IMR-90 (cell line): Measurements from ENCODE around the gene STRADA. TPM values are rescaled to one million over a fixed set of nuclear protein-coding genes. Genes with fewer than 3 reads are reported as not detected.

Experiments
- ATAC-seq: fragments of 200-7000 bp; cut with Tn5 transposase; 2 replicates; pipeline ENCODE4 v1.9.1; 2020; ENCODE audit warnings: low read depth, mild to moderate bottlenecking, moderate library complexity
- BruUV-seq: library from RNA; stranded (reverse); fragments of 400-500 nt; replicated peaks from 2 replicates; lab custom pipeline; 2021; lab: Mats Ljungman, UMichigan
- CTCF ChIA-PET: fragments of 300-600 bp; formaldehyde crosslinking; extraction: SDS; loops from one replicate; lab custom pipeline; 2021; ENCODE audit warnings: antibody characterized with exemption; lab: Yijun Ruan, JAX
- POLR2A ChIA-PET: fragments of 300-600 bp; sonication (Branson Sonifier 250); formaldehyde crosslinking; loops from one replicate; lab custom pipeline; 2022; ENCODE audit warnings: antibody characterized with exemption; ENCODE audit not compliant: unreplicated experiment; lab: Charles Lee
- DNase-seq: peaks from one replicate; pipeline ENCODE4 v3.0.0; 2013
- H2AFZ ChIP-seq: replicated peaks from 2 replicates; pipeline ENCODE3; 2013; ENCODE audit warnings: low read length, mild to moderate bottlenecking; ENCODE audit not compliant: poor library complexity
- H2AK5ac ChIP-seq: 2 replicates; pipeline ENCODE4 v1.6.1; 2013; ENCODE audit warnings: low read depth, low read length, inconsistent platforms
- H2AK9ac ChIP-seq: replicated peaks from 2 replicates; pipeline ENCODE3; 2013; ENCODE audit warnings: mild to moderate bottlenecking, low read depth, low read length, moderate library complexity; ENCODE audit not compliant: poor library complexity
- H2BK120ac ChIP-seq: 2 replicates; pipeline ENCODE4 v1.6.1; 2013; ENCODE audit warnings: low read depth, low read length, inconsistent platforms
- H2BK15ac ChIP-seq: 3 replicates; pipeline ENCODE4 v1.6.1; 2013; ENCODE audit warnings: low read depth, low read length, inconsistent platforms
- H2BK20ac ChIP-seq: 2 replicates; pipeline ENCODE4 v1.6.1; 2013; ENCODE audit warnings: low read depth, mild to moderate bottlenecking, inconsistent platforms, low read length, moderate library complexity
- H2BK5ac ChIP-seq: 2 replicates; pipeline ENCODE4 v1.6.1; 2013; ENCODE audit warnings: mild to moderate bottlenecking, low read depth, low read length, inconsistent platforms; ENCODE audit not compliant: poor library complexity, severe bottlenecking
- H3K14ac ChIP-seq: replicated peaks from 2 replicates; pipeline ENCODE4 v1.6.1; 2013; ENCODE audit warnings: low read depth, low read length, inconsistent platforms
- H3K18ac ChIP-seq: 2 replicates; pipeline ENCODE4 v1.6.1; 2013; ENCODE audit warnings: low read depth, low read length, control low read depth
- H3K23ac ChIP-seq: 2 replicates; pipeline ENCODE4 v1.6.1; 2013; ENCODE audit warnings: low read depth, low read length, inconsistent platforms
- H3K27ac ChIP-seq: 2 replicates; pipeline ENCODE4 v1.5.1; 2013; ENCODE audit warnings: mild to moderate bottlenecking, control low read depth, low read length; ENCODE audit not compliant: insufficient read depth
- H3K27me3 ChIP-seq: 2 replicates; pipeline ENCODE4 v1.6.1; 2013; ENCODE audit warnings: low read length; ENCODE audit not compliant: control insufficient read depth, insufficient read depth
- H3K36me3 ChIP-seq: 2 replicates; pipeline ENCODE4 v1.6.1; 2013; ENCODE audit warnings: low read length, mixed read lengths; ENCODE audit not compliant: control insufficient read depth, insufficient read depth
- H3K4ac ChIP-seq: 2 replicates; pipeline ENCODE4 v1.6.1; 2013; ENCODE audit warnings: low read depth, low read length, inconsistent platforms
- H3K4me1 ChIP-seq: 2 replicates; pipeline ENCODE4 v1.6.1; 2013; ENCODE audit warnings: low read length, mixed read lengths; ENCODE audit not compliant: control insufficient read depth, insufficient read depth
- H3K4me2 ChIP-seq: 2 replicates; pipeline ENCODE4 v1.6.1; 2013; ENCODE audit warnings: low read depth, mild to moderate bottlenecking, control low read depth, low read length, moderate library complexity
- H3K4me3 ChIP-seq: 2 replicates; pipeline ENCODE4 v1.5.1; 2013; ENCODE audit warnings: low read depth, mild to moderate bottlenecking, control low read depth, low read length, moderate library complexity; ENCODE audit not compliant: insufficient read depth
- H3K56ac ChIP-seq: 2 replicates; pipeline ENCODE4 v1.6.1; 2013; ENCODE audit warnings: low read length, inconsistent platforms; ENCODE audit not compliant: insufficient read depth; ENCODE audit errors: extremely low read depth
- H3K79me1 ChIP-seq, 2 experiments: 2 replicates each; pipeline ENCODE4 v1.6.1; 2013; ENCODE audit warnings: low read length in 2 of 2, inconsistent platforms in 1 of 2, low read depth in 1 of 2
- H3K9ac ChIP-seq: 2 replicates; pipeline ENCODE4 v1.6.1; 2013; ENCODE audit warnings: low read depth, low read length, control low read depth
- H3K9me1 ChIP-seq: 2 replicates; pipeline ENCODE4 v1.6.1; 2013; ENCODE audit warnings: low read length, inconsistent platforms; ENCODE audit not compliant: insufficient read depth
- H3K9me3 ChIP-seq: 2 replicates; pipeline ENCODE4 v1.6.1; 2013; ENCODE audit warnings: low read length; ENCODE audit not compliant: control insufficient read depth, insufficient read depth
- H4K20me1 ChIP-seq: 2 replicates; pipeline ENCODE4 v1.6.1; 2013; ENCODE audit warnings: low read length, inconsistent platforms; ENCODE audit not compliant: insufficient read depth
- H4K5ac ChIP-seq: 2 replicates; pipeline ENCODE4 v1.6.1; 2013; ENCODE audit warnings: mild to moderate bottlenecking, low read depth, low read length, control low read depth
- H4K8ac ChIP-seq, 2 experiments: 2 replicates each; pipeline ENCODE4 v1.6.1; 2013; ENCODE audit warnings: low read depth in 2 of 2, low read length in 2 of 2, control low read depth in 1 of 2, inconsistent platforms in 1 of 2
- H4K91ac ChIP-seq: 2 replicates; pipeline ENCODE4 v1.6.1; 2013; ENCODE audit warnings: low read depth, low read length, inconsistent platforms; ENCODE audit not compliant: insufficient read depth
- BHLHE40 ChIP-seq: fragments of 150-350 bp; IDR thresholded peaks from 2 replicates; pipeline ENCODE4 v1.6.1; 2016; ENCODE audit warnings: mild to moderate bottlenecking, low read depth, low read length
- FOS ChIP-seq: fragments of 150-350 bp; IDR thresholded peaks from 2 replicates; pipeline ENCODE4 v1.6.1; 2016; ENCODE audit warnings: low read depth, low read length
- MAZ ChIP-seq: IDR thresholded peaks from 2 replicates; pipeline ENCODE4 v1.6.1; 2012; ENCODE audit warnings: low read depth, mild to moderate bottlenecking, low read length, improper control_type of control experiment, moderate library complexity, borderline replicate concordance
- MXI1 ChIP-seq: IDR thresholded peaks from 2 replicates; pipeline ENCODE4 v1.6.1; 2012; ENCODE audit warnings: low read depth, mild to moderate bottlenecking, low read length, moderate library complexity, borderline replicate concordance
- RAD21 ChIP-seq: IDR thresholded peaks from 2 replicates; pipeline ENCODE4 v1.6.1; 2012; ENCODE audit warnings: low read length, improper control_type of control experiment
- RCOR1 ChIP-seq: IDR thresholded peaks from 2 replicates; pipeline ENCODE4 v1.6.1; 2012; ENCODE audit warnings: mild to moderate bottlenecking, low read length, improper control_type of control experiment; ENCODE audit not compliant: insufficient replicate concordance
- WGBS, 2 experiments: methylation state at CpG; one replicate each; pipeline versions ENCODE4 v1.1.5 to v1.1.7; 2013; ENCODE audit warnings: missing lambda C conversion rate in 2 of 2; ENCODE audit not compliant: insufficient read length in 1 of 2; ENCODE audit errors: extremely low coverage in 2 of 2; 5-methylcytosine and 5-hydroxymethylcytosine counted together
- dilution Hi-C: fragments of 300-500 bp; cut with HindIII; formaldehyde crosslinking; loops from one replicate; pipeline ENCODE4 v1.14.3; 2018; ENCODE audit warnings: low sequenced_read_pairs; ENCODE audit not compliant: unreplicated experiment
- in situ Hi-C: fragments of 300-500 bp; cut with MboI; formaldehyde crosslinking; loops from 3 replicates; pipeline ENCODE4 v1.14.3; 2019; ENCODE audit warnings: low sequenced_read_pairs, inconsistent platforms, mixed read lengths
- intact Hi-C: fragments of 100-400 bp; cut with micrococcal nuclease; formaldehyde crosslinking; loops from 2 replicates; pipeline ENCODE4 v1.10.0; 2022
- polyA plus RNA-seq, 3 experiments: library from polyadenylated mRNA; depleted of rRNA; stranded (reverse); fragments of >200 nt; gene quantifications; 2 replicates each; pipeline ENCODE4 v1.2.3, GENCODE V29; 2012; ENCODE audit warnings: low replicate concordance in 1 of 3
- total RNA-seq: library from RNA; depleted of rRNA; stranded (reverse); fragments of >200 nt; gene quantifications from 2 replicates; pipeline ENCODE4 v1.2.3, GENCODE V29; 2012
- TF ChIP-seq, protein P1 (sequence below): fragments of 150-350 bp; IDR thresholded peaks from 2 replicates; pipeline ENCODE4 v1.6.1; 2017; ENCODE audit warnings: mild to moderate bottlenecking, antibody characterized with exemption, low read length, low read depth

STRADA gene
- total and polyA plus RNA-seq, 2 of the 4 experiments (the other 2 are of a cell fraction), result 19.9 to 30.9 TPM

DNA sequence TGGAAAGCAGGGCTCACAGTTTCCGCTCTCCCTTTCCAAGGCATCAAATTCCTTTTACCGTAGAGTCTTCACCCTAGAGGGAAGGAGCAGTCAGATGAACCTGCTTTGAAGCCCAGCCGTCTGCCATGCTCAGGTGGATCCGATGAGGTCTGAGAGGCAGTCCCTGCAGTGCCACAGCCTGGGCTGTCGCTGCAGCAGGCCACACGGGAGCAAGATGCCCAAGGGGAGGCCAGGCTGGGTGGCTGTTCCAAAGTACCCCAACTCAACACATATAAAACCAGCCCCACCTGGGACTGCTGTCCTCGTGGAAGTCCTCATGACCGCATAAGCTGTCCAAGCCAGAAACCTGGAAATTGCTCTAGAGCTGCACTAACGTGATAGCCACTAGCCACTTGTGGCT, 36.8 kb downstream of the STRADA start:
- intact Hi-C loops (no loop called here), in situ Hi-C loops (no loop called here), dilution Hi-C loops (no loop called here)
- Histone ChIP-seq H3K9ac (no peak overlapping the region), H3K36me3 (peaks cover 37% of the 10 kb centered on the region), H3K27ac (no peak overlapping the region), H3K23ac (no peak overlapping the region), H4K91ac (no peak overlapping the region), H4K8ac (no peak overlapping the region), H2BK20ac (no peak overlapping the region), H3K9me1 (no peaks in the 10 kb centered on the region), H3K27me3 (no peaks in the 10 kb centered on the region), H2AFZ (no peak overlapping the region), H4K20me1 (no peaks in the 10 kb centered on the region), H3K4ac (no peak overlapping the region), H4K5ac (no peak overlapping the region), H2BK5ac (no peak overlapping the region), H2AK9ac (no peak overlapping the region), H2AK5ac (no peak overlapping the region), H3K18ac (no peak overlapping the region), H2BK120ac (no peak overlapping the region), H3K4me3 (no peak overlapping the region), H3K79me1 (peaks cover 0 to 20% of the 10 kb centered on the region in 2 experiments; a peak in 2 of 4 replicates), H2BK15ac (no peak overlapping the region), H3K4me1 (no peaks in the 10 kb centered on the region), H3K4me2 (no peak overlapping the region), H3K56ac (no peak overlapping the region), H3K14ac (no peak overlapping the region), H3K9me3 (no peaks in the 10 kb centered on the region)
- CTCF ChIA-PET, result no interaction called here
- POLR2A ChIA-PET, result no interaction called here
- no TSS peak for BruUV-seq
- DNase-seq (no peak), ATAC-seq (no peak)
- TF ChIP-seq RAD21, result no peak
- TF ChIP-seq, protein P1, sequence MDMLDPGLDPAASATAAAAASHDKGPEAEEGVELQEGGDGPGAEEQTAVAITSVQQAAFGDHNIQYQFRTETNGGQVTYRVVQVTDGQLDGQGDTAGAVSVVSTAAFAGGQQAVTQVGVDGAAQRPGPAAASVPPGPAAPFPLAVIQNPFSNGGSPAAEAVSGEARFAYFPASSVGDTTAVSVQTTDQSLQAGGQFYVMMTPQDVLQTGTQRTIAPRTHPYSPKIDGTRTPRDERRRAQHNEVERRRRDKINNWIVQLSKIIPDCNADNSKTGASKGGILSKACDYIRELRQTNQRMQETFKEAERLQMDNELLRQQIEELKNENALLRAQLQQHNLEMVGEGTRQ, result no peak
- no peak for TF ChIP-seq RCOR1
- no peak for TF ChIP-seq BHLHE40
- TF ChIP-seq FOS, result no peak
- TF ChIP-seq MAZ, result no peak
- no peak for TF ChIP-seq MXI1
- no CpG with 5 or more reads among the region's 9 CpGs for WGBS, 2 experiments
